Natural killer cell treated with Interleukin-12 subunit alpha and Interleukin-12 subunit beta and Interleukin-15 and Interleukin-18, amount 100 ng/mL, for 72 hours (primary cell): ENCODE data around the gene DBF4. TPM values are rescaled to one million over a fixed set of nuclear protein-coding genes. Genes with fewer than 3 reads are reported as not detected.
"Not testable (repeated sequence)": the region's sequence is repeated elsewhere in the genome, so short reads cannot be mapped to it uniquely, and the experiment has no call there.

Experiments
- ATAC-seq, 2 donors: fragments of 150-1000 bp; cut with Tn5 transposase in 1 of 2; sonication (Bioruptor Pico), chemical (Tn5 transposase) in 1 of 2; 2 replicates each; pipeline ENCODE4 v1.10.0; 2021
- DNase-seq: peaks from one replicate; pipeline ENCODE4 v3.0.0; 2022; ENCODE audit warnings: low spot score
- H3K27ac Mint-ChIP-seq, 2 donors: 1 replicate in 1 of 2; 2 replicates in 1 of 2; pipeline ENCODE4 v1.8.0; 2022; ENCODE audit warnings: mixed read lengths in 2 of 2, mild to moderate bottlenecking in 1 of 2, moderate library complexity in 1 of 2
- H3K27me3 Mint-ChIP-seq, 2 donors: 1 replicate in 1 of 2; 2 replicates in 1 of 2; pipeline ENCODE4 v1.8.0; 2022; ENCODE audit warnings: mixed read lengths in 2 of 2
- H3K36me3 Mint-ChIP-seq: one replicate; pipeline ENCODE4 v1.8.0; 2022; ENCODE audit warnings: mixed read lengths
- H3K4me1 Mint-ChIP-seq, 2 donors: 1 replicate in 1 of 2; 2 replicates in 1 of 2; pipeline ENCODE4 v1.8.0; 2022; ENCODE audit warnings: low read depth in 2 of 2, mixed read lengths in 2 of 2, mild to moderate bottlenecking in 1 of 2
- H3K4me3 Mint-ChIP-seq: one replicate; pipeline ENCODE4 v1.8.0; 2022; ENCODE audit warnings: mixed read lengths
- H3K9me3 Mint-ChIP-seq: 2 replicates; pipeline ENCODE4 v1.8.0; 2022; ENCODE audit warnings: mixed read lengths
- total RNA-seq, 2 donors: library from RNA; stranded (reverse); gene quantifications; one replicate each; pipeline ENCODE4 v1.2.3, GENCODE V29; 2022

The DBF4 gene
- total RNA-seq, 2 donors from 2014 or later, result 40.6 to 64.2 TPM

DNA sequence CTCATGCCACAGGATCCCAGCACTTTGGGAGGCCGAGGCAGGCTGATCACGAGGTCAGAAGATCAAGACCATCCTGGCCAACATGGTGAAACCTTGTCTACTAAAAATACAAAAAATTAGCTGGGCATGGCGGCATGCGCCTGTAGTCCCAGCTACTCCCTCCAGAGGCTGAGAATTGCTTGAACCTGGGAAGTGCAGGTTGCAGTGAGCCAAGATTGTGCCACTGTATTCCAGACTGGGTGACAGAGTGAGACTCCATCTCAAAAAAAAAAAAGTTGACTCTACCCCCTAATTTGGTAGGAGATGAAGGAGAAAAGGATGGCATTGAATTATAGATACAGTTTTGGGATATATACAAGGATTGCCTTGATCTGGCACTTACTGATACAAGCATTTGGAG is 32.5 kb downstream of the DBF4 start:
- not testable (repeated sequence) for DNase-seq, H3K9me3 Mint-ChIP-seq, H3K27ac Mint-ChIP-seq, H3K4me1 Mint-ChIP-seq, H3K4me3 Mint-ChIP-seq, H3K27me3 Mint-ChIP-seq, ATAC-seq
- H3K36me3 Mint-ChIP-seq, result peaks cover 10% of the 10 kb centered on the region

GRCh38 chr7:87912121-87912520 is 35.8 kb downstream of the DBF4 start:
- Mint-ChIP-seq H3K27ac (no peak overlapping the region), H3K4me1 (no peaks in the 10 kb centered on the region), H3K9me3 (no peaks in the 10 kb centered on the region), H3K27me3 (peaks cover 0 to 3% of the 10 kb centered on the region in 2 donors), H3K4me3 (no peak overlapping the region), H3K36me3 (peaks cover 4% of the 10 kb centered on the region)
- ATAC-seq (no peak), DNase-seq (no peak)

- Mint-ChIP-seq H3K4me3 (no peak overlapping the region), H3K4me1 (no peaks in the 10 kb centered on the region), H3K27ac (no peak overlapping the region), H3K9me3 (no peaks in the 10 kb centered on the region), H3K36me3 (no peaks in the 10 kb centered on the region), H3K27me3 (peaks cover 7 to 16% of the 10 kb centered on the region in 2 donors)
- DNase-seq (no peak), ATAC-seq (no peak)
Observed at GRCh38 chr7:87918740-87919139, 42.4 kb downstream of the DBF4 start.

GRCh38 chr7:87919875-87920274 is 43.6 kb downstream of the DBF4 start:
- no peaks in the 10 kb centered on the region for H3K9me3 Mint-ChIP-seq
- H3K27ac Mint-ChIP-seq, result no peak overlapping the region
- H3K4me1 Mint-ChIP-seq, result no peaks in the 10 kb centered on the region
- H3K36me3 Mint-ChIP-seq, result no peaks in the 10 kb centered on the region
- DNase-seq (no peak), ATAC-seq (no peak)
- peaks cover 7 to 17% of the 10 kb centered on the region in 2 donors for H3K27me3 Mint-ChIP-seq
- no peak overlapping the region for H3K4me3 Mint-ChIP-seq

DNA sequence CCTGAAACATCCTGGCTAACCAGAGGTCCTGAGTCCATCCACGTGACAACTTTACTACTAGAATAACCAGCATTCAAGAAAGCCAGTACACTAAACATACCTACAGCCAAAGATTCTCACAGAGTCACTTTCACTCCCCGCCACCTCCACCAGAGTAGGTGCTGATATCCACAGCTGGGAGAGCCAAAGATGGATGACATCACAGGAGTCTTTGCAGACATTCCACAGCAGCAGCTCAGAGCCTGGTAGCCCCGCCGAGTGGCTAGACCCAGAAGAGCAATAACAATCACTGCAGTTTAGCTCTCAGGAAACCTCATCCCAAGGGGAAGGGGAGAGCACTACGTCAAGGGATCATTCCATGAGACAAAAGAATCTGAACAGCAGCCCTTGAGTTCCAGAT is 44.3 kb downstream of the DBF4 start:
- ATAC-seq (no peak), DNase-seq (no peak)
- no peak overlapping the region for H3K4me3 Mint-ChIP-seq
- peaks cover 7 to 17% of the 10 kb centered on the region in 2 donors for H3K27me3 Mint-ChIP-seq
- no peaks in the 10 kb centered on the region for H3K36me3 Mint-ChIP-seq
- no peaks in the 10 kb centered on the region for H3K4me1 Mint-ChIP-seq
- no peak overlapping the region for H3K27ac Mint-ChIP-seq
- no peaks in the 10 kb centered on the region for H3K9me3 Mint-ChIP-seq

DNA sequence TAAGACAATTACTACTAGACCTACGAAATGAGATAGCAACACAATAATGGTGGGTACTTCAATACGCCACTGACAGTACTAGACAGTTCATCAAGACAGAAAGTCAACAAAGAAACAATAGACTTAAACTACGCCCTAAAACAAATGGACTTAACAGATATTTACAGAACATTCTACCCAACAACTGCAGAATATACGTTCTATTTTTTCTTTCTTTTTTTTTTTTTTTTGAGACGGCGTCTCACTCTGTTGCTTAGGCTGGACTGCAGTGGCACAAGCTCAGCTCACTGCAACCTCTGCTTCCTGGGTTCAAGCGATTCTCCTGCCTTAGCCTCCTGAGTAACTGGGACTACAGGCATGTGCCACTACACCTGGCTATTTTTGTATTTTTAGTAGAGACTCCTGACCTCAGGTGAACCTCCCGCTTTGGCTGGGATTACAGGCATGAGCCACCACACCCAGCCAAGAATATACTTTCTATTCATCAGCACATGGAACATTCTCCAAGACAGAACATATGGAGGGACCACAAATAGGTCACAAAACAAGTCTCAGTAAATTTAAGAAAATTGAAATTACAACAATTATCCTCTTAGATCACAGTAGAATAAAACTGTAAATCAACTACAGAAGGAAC is 46.6 kb downstream of the DBF4 start:
- H3K36me3 Mint-ChIP-seq, H3K4me3 Mint-ChIP-seq, ATAC-seq, H3K9me3 Mint-ChIP-seq, H3K4me1 Mint-ChIP-seq, DNase-seq, H3K27ac Mint-ChIP-seq: not testable (repeated sequence)
- H3K27me3 Mint-ChIP-seq, result peaks cover 7 to 15% of the 10 kb centered on the region in 2 donors

GRCh38 chr7:87926581-87927461 is 50.5 kb downstream of the DBF4 start:
- Mint-ChIP-seq H3K36me3 (no peaks in the 10 kb centered on the region), H3K4me1 (no peaks in the 10 kb centered on the region), H3K9me3 (no peaks in the 10 kb centered on the region), H3K27me3 (peaks cover 24 to 26% of the 10 kb centered on the region in 2 donors), H3K27ac (no peak overlapping the region), H3K4me3 (no peak overlapping the region)
- DNase-seq (no peak), ATAC-seq (peak; percentile 77 to 81)

DNA sequence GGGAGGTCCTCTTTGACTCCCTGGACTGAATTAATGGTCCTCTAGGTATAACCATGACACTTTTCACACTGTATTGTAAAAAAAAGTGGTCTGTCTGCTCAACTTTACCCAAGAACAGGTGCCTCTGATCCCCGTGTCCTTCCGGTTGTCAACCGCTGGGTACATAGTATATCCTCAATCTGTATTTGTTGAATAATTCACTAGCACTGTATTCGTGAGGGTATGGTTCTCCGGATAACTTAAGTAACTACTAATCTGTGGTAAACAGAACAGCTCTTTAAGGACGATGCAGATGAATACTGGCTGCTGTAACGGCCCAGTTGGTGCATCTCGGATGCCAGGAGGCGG is 57.3 kb downstream of the DBF4 start:
- H3K9me3 Mint-ChIP-seq, result no peaks in the 10 kb centered on the region
- DNase-seq (no peak), ATAC-seq (no peak)
- H3K36me3 Mint-ChIP-seq, result no peaks in the 10 kb centered on the region
- peaks cover 0 to 6% of the 10 kb centered on the region in 2 donors for H3K4me1 Mint-ChIP-seq
- H3K27ac Mint-ChIP-seq, result no peak overlapping the region
- H3K4me3 Mint-ChIP-seq, result peak overlapping the region; percentile 84
- peaks cover 14 to 19% of the 10 kb centered on the region in 2 donors for H3K27me3 Mint-ChIP-seq

DNA sequence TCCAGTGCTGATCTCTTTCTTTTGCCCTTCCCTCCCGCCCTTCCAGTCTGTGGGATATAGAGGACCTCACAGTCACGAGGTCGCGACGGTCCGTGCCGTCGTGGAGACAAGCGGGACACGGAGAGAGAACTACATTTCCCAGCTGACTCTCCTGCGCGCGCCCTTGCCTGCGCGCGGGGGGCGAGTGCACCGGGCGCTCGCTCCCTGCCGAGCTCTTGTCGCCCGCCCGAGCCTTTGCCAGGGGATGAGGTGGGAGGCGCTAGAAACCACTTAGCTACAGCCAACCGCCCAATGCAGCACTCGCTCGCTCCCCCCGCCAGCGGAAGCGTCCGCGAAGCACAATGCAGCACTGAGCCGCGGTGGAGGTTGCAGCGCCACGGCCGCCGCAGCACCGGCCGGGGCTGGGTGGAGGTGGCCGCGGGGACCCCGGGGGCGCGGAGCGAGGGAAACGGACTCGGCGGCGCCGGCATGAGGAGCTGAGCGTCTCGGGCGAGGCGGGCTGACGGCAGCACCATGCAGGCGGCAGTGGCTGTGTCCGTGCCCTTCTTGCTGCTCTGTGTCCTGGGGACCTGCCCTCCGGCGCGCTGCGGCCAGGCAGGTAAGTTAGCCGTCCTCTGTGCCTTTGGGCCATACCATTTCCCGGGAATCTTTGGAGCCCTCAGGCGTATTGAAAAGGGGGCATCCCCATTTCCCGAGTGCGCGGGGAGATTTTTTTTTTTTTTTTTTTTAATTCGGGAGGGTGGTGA is 57.8 kb downstream of the DBF4 start, which contains the start of gene ADAM22:
TSS of gene ADAM22 (plus strand) at position 299 of the 746 bp plus-strand sequence. CDS start at position 514, 215 bp downstream.
- no peak within 1 kb of the TSS for H3K27ac Mint-ChIP-seq
- H3K27me3 Mint-ChIP-seq, result peaks cover 14% of the 10 kb centered on the region in 2 donors
- no peaks in the 10 kb centered on the region for H3K9me3 Mint-ChIP-seq
- no peaks in the 10 kb centered on the region for H3K36me3 Mint-ChIP-seq
- H3K4me1 Mint-ChIP-seq, result peaks cover 0 to 6% of the 10 kb centered on the region in 2 donors
- DNase-seq (peak; percentile 88), ATAC-seq (peak; percentile 99)
- peak within 1 kb of the TSS; percentile 84 for H3K4me3 Mint-ChIP-seq

- Mint-ChIP-seq H3K36me3 (no peaks in the 10 kb centered on the region), H3K9me3 (no peaks in the 10 kb centered on the region), H3K4me3 (peak overlapping the region; percentile 84), H3K4me1 (peaks cover 0 to 6% of the 10 kb centered on the region in 2 donors), H3K27ac (no peak overlapping the region), H3K27me3 (peaks cover 9 to 11% of the 10 kb centered on the region in 2 donors)
- ATAC-seq (no peak), DNase-seq (no peak)
Observed at GRCh38 chr7:87934699-87935383, 58.5 kb downstream of the DBF4 start.

GRCh38 chr7:87935384-87935706 is 59.1 kb downstream of the DBF4 start:
- ATAC-seq, result no peak
- H3K4me1 Mint-ChIP-seq, result peaks cover 0 to 6% of the 10 kb centered on the region in 2 donors
- H3K27me3 Mint-ChIP-seq, result peaks cover 4 to 7% of the 10 kb centered on the region in 2 donors
- no peak for DNase-seq
- no peak overlapping the region for H3K27ac Mint-ChIP-seq
- H3K4me3 Mint-ChIP-seq, result peak overlapping the region; percentile 84
- H3K36me3 Mint-ChIP-seq, result no peaks in the 10 kb centered on the region
- H3K9me3 Mint-ChIP-seq, result no peaks in the 10 kb centered on the region

DNA sequence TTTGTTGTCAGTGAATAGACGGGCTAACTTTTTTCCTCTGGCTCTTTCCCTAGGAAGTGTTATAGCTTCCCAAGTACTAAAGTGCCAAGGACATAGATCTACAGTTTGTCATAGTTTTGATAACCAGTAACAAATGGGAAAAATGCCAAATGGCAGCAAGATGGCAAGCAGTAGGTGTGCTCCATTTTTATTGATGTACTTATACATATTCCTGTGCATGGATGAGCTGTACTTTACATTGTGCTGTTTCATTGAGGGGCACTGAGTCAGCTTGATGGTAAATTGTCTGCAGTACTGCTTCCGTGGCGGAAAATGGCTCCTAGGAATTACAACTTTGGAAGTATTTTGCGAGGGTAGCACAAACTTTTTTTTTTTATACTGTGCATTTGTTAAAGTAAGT is 64.8 kb downstream of the DBF4 start:
- Mint-ChIP-seq H3K9me3 (no peaks in the 10 kb centered on the region), H3K27ac (no peak overlapping the region), H3K27me3 (no peaks in the 10 kb centered on the region), H3K36me3 (no peaks in the 10 kb centered on the region), H3K4me1 (no peaks in the 10 kb centered on the region), H3K4me3 (no peak overlapping the region)
- DNase-seq (no peak), ATAC-seq (no peak)

GRCh38 chr7:87944547-87944946 is 68.3 kb downstream of the DBF4 start:
- Mint-ChIP-seq H3K27me3 (peaks cover 0 to 2% of the 10 kb centered on the region in 2 donors), H3K27ac (no peak overlapping the region)
- no peak for ATAC-seq

More at GRCh38 chr7:87944547-87944946, 68.3 kb downstream of the DBF4 start:
- Mint-ChIP-seq H3K9me3 (no peaks in the 10 kb centered on the region), H3K36me3 (no peaks in the 10 kb centered on the region), H3K4me1 (no peaks in the 10 kb centered on the region), H3K4me3 (no peak overlapping the region)
- no peak for DNase-seq
